Vagina (tissue), 2 donors: Measurements from ENCODE around the gene ALDH1L1. TPM values are rescaled to one million over a fixed set of nuclear protein-coding genes. Genes with fewer than 3 reads are reported as not detected.

Experiments used
- DNase-seq, 2 donors: peaks; one replicate each; pipeline ENCODE4 v3.0.0-alpha.2; 2017; ENCODE audit errors: extremely low spot score in 2 of 2
- H3K27ac ChIP-seq: fragments of 200-600 bp; sonication (generic); one replicate; pipeline ENCODE4 v1.5.1; 2019
- H3K27me3 ChIP-seq: fragments of 200-600 bp; sonication (generic); one replicate; pipeline ENCODE4 v1.5.1; 2019
- H3K36me3 ChIP-seq, 2 donors: fragments of 200-600 bp; sonication (generic); one replicate each; pipeline ENCODE4 v1.5.1; 2017 to 2019
- H3K4me1 ChIP-seq: fragments of 200-600 bp; sonication (generic); one replicate; pipeline ENCODE4 v1.5.1; 2019
- H3K4me3 ChIP-seq, 2 donors: fragments of 200-600 bp; sonication (generic); 1 replicate in 1 of 2; 2 replicates in 1 of 2; pipeline ENCODE4 v1.5.1; 2016 to 2019
- H3K9me3 ChIP-seq: fragments of 200-600 bp; sonication (generic); one replicate; pipeline ENCODE4 v1.5.1; 2019
- POLR2A ChIP-seq, 2 donors: fragments of 450-650 bp; IDR thresholded peaks; one replicate each; pipeline ENCODE4 v1.6.1; 2017; ENCODE audit warnings: antibody characterized with exemption in 2 of 2, mild to moderate bottlenecking in 2 of 2, moderate library complexity in 2 of 2
- POLR2AphosphoS5 ChIP-seq, 2 donors: sonication (generic); formaldehyde crosslinking; IDR thresholded peaks; one replicate each; pipeline ENCODE4 v1.9.0; 2017; ENCODE audit warnings: antibody characterized with exemption in 2 of 2, mild to moderate bottlenecking in 2 of 2, low read depth in 1 of 2; ENCODE audit not compliant: insufficient read depth in 1 of 2
- intact Hi-C: fragments of 100-400 bp; cut with DNase I; formaldehyde crosslinking; loops from one replicate; pipeline ENCODE4 v1.15.1; 2023
- total RNA-seq: library from RNA; depleted of rRNA; stranded (reverse); fragments of >200 nt; gene quantifications from one replicate; pipeline ENCODE4 v1.2.3, GENCODE V29; 2016
- TF ChIP-seq, protein P1 (sequence below), 3 experiments: fragments of 450-650 bp in 2 of 3; fragments of 200-600 bp in 1 of 3; sonication (generic) in 1 of 3; IDR thresholded peaks; one replicate each; pipeline ENCODE4 v1.5.1; 2017 to 2019; ENCODE audit warnings: antibody characterized with exemption in 3 of 3, mild to moderate bottlenecking in 2 of 3, moderate library complexity in 2 of 3

The ALDH1L1 gene
- total RNA-seq, 1 donor from 2014 or later: 19.2 TPM

DNA sequence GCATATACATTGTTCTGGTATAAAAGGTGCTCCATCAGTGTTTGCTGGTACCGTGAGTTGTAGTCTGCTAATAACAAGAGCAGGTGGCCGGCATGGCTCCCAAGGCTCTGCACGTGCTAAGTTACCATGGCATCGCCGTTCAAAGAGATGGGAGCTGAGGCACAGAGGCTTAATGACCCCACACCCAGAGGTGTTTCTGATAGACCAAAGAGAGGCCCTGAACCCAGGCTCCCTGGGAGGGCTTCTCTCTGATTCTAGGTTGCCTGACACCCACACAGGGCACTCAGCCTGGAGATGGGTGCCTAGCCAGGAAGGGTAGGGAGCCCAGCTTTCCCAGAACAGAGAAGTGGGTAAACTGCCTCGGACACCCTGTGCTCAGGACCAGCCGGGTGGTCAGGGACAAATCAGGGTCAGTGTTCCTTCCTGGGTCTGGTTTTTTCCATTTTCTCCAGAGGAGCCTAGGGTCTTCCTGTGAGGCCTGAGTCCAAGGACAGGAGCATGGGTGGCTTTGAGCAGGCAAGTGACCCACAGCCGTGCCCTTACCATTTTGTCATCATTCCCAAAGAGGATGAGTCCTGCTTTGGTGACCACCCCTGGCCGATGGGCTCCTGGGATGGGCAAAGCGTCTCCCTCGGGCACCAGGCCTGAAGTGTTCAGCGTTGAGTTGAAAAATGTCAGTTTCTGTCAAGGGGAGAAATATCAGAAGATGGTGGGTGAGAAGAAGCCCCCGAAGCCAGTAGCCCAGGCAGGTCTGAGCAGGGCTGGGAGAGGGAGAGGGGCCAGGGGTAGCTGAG, 27.3 kb downstream of the ALDH1L1 start:
- TF ChIP-seq POLR2A (IDR thresholded peaks at IDR 0.05): no peak
- no peak for TF ChIP-seq POLR2AphosphoS5 (IDR thresholded peaks at IDR 0.05; ENCODE audit: insufficient read depth in 1 of 2, low read depth in 1 of 2)
- TF ChIP-seq, protein P1, sequence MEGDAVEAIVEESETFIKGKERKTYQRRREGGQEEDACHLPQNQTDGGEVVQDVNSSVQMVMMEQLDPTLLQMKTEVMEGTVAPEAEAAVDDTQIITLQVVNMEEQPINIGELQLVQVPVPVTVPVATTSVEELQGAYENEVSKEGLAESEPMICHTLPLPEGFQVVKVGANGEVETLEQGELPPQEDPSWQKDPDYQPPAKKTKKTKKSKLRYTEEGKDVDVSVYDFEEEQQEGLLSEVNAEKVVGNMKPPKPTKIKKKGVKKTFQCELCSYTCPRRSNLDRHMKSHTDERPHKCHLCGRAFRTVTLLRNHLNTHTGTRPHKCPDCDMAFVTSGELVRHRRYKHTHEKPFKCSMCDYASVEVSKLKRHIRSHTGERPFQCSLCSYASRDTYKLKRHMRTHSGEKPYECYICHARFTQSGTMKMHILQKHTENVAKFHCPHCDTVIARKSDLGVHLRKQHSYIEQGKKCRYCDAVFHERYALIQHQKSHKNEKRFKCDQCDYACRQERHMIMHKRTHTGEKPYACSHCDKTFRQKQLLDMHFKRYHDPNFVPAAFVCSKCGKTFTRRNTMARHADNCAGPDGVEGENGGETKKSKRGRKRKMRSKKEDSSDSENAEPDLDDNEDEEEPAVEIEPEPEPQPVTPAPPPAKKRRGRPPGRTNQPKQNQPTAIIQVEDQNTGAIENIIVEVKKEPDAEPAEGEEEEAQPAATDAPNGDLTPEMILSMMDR (IDR thresholded peaks at IDR 0.05): no peak
- intact Hi-C loops: no loop called here
- H3K27ac ChIP-seq: no peak overlapping the region
- DNase-seq: no peak
- no peaks in the 10 kb centered on the region for H3K36me3 ChIP-seq
- H3K4me3 ChIP-seq: no peak overlapping the region
- H3K9me3 ChIP-seq: no peaks in the 10 kb centered on the region
- H3K27me3 ChIP-seq: no peaks in the 10 kb centered on the region
- no peaks in the 10 kb centered on the region for H3K4me1 ChIP-seq

DNA sequence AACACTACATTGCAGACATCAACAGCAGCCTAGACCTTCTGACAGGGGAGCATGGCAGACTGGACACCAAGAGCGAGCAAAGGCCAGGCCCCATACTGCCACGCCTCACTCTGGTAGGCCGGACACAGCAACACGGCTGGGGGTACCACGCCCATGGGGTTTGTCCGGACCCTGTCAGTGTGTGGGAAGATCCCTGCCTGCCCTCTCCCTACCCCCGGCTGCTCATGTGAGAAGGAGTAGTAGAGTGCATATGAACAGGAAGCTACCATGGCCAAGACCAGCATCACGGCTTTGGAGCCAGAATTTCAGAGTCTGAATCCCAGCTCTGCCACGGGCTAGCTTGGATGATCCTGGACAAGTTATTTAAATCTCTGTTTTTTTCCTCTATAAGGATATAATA, 27.9 kb downstream of the ALDH1L1 start:
- Histone ChIP-seq H3K27ac (no peak overlapping the region), H3K4me3 (no peak overlapping the region), H3K27me3 (no peaks in the 10 kb centered on the region), H3K4me1 (no peaks in the 10 kb centered on the region), H3K36me3 (no peaks in the 10 kb centered on the region), H3K9me3 (no peaks in the 10 kb centered on the region)
- DNase-seq: no peak
- intact Hi-C loops: no loop called here
- TF ChIP-seq POLR2AphosphoS5 (IDR thresholded peaks at IDR 0.05; ENCODE audit: insufficient read depth in 1 of 2, low read depth in 1 of 2): no peak

DNA sequence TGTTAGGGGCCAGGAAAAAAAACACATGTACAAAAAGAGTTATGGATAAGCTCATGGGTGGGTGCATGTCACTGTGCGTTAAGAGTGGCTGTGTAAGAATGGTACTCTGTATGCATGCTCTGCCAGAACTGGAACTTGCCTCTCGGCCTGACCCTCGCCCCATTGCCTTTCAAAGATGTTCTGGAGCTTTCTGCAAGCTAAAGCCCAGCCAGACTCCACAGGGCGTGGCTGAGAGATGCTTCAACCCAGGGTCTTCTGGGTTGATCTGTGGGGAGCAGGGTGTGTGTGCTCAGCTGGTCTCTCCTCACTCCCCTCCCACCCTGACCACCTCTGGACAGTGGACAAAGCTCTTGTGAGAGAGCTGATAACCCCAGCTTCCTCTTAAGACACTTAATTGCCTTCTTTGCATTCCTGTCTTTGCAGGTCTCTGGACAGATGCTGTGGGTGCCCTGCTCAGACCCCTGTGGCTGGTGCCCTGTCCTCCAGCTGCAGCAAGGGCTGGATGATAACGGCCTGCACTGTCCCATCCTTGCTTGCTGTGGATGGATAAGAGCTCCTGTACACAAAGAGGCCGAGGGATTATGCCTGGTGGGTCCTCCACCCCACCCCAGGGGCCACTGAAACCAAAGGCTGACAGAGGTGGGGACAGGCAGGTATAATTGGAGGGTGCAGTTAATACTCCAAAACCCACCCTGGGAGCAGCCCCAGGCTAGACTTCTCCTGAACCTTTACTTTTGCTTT, 28.7 kb downstream of the ALDH1L1 start:
- no peaks in the 10 kb centered on the region for H3K27me3 ChIP-seq
- TF ChIP-seq POLR2AphosphoS5 (IDR thresholded peaks at IDR 0.05; ENCODE audit: insufficient read depth in 1 of 2, low read depth in 1 of 2): no peak
- TF ChIP-seq, protein P1 (IDR thresholded peaks at IDR 0.05): no peak
- H3K9me3 ChIP-seq: no peaks in the 10 kb centered on the region
- peak in 1 of 2 donors; percentile 67 for DNase-seq
- H3K27ac ChIP-seq: no peak overlapping the region
- H3K4me3 ChIP-seq: no peak overlapping the region
- H3K4me1 ChIP-seq: no peaks in the 10 kb centered on the region
- intact Hi-C loops: no loop called here
- H3K36me3 ChIP-seq: no peaks in the 10 kb centered on the region

DNA sequence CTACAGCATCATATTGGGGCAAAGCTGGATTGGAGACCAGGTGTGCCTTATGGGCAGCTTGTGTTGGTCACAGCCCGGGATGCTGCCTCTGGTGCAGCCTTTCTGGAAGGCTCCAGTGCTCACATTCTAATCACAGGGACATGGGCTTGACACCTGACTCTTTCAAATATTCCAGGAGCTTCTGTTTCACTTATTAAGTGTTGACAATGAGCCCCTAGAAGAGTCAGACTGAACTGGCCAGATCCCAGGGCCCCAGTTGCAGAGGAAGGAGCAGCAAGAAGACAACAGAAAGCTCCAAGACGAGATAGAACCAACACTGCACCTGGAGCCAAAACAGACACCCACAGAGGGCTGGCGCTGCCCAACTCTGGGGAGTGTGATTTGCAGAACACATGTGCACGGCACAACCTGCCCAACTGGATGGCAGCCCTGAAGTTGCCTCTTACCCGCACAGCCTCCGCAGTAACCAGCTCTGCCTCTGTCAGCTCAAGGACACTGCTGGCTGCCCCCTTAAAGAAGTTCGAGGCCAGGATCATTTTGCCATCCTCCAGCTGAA, 30.3 kb downstream of the ALDH1L1 start:
- intact Hi-C loops: no loop called here
- DNase-seq: peak in 1 of 2 donors; percentile 56
- H3K36me3 ChIP-seq: no peaks in the 10 kb centered on the region
- no peaks in the 10 kb centered on the region for H3K9me3 ChIP-seq
- no peaks in the 10 kb centered on the region for H3K4me1 ChIP-seq
- no peak overlapping the region for H3K4me3 ChIP-seq
- TF ChIP-seq POLR2AphosphoS5 (IDR thresholded peaks at IDR 0.05; ENCODE audit: insufficient read depth in 1 of 2, low read depth in 1 of 2) (no peak), POLR2A (IDR thresholded peaks at IDR 0.05) (no peak)
- TF ChIP-seq, protein P1 (IDR thresholded peaks at IDR 0.05): no peak
- no peak overlapping the region for H3K27ac ChIP-seq
- H3K27me3 ChIP-seq: no peaks in the 10 kb centered on the region

DNA sequence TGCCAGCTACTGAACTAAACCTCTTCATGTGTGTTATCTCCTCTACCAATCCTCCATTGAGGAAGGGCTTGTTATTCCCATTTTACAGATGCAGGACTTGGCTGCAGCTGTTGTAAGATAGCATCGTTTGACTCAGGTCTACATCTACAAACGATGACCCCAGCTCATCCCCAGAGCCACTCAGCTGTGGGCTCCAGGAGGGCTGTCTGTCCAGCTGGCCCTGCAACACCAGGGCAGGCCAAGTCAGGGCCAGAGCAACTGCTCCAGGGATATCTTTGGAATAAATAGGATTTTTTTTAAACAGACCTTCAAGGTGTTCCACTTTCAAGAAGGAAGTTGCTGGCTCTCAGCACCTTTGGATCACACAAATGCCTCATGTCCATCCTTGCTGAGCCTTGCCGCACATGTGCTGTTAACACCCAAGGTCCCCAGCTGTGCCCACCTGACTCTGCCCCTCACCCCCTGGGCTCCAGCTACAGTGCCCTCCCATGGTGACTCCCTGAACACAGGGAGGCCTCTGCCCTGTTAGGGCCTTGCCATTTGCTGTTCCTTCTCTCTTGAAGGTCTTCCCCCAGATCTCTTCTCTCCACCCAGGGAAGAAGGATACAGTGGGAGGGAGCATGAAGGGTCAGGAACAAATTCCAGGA, 31.0 kb downstream of the ALDH1L1 start:
- H3K27me3 ChIP-seq: no peaks in the 10 kb centered on the region
- TF ChIP-seq POLR2AphosphoS5 (IDR thresholded peaks at IDR 0.05; ENCODE audit: insufficient read depth in 1 of 2, low read depth in 1 of 2): no peak
- TF ChIP-seq POLR2A (IDR thresholded peaks at IDR 0.05): no peak
- TF ChIP-seq, protein P1 (IDR thresholded peaks at IDR 0.05): no peak
- no peaks in the 10 kb centered on the region for H3K4me1 ChIP-seq
- no peak for DNase-seq
- H3K9me3 ChIP-seq: no peaks in the 10 kb centered on the region
- no peak overlapping the region for H3K4me3 ChIP-seq
- intact Hi-C loops: no loop called here
- H3K27ac ChIP-seq: no peak overlapping the region
- no peaks in the 10 kb centered on the region for H3K36me3 ChIP-seq
